ENCODE measurements around the gene PDE11A. TPM values are rescaled to one million over a fixed set of nuclear protein-coding genes. Genes with fewer than 3 reads are reported as not detected.

PDE11A gene
- total and polyA plus RNA-seq, 8 donors = 0.28 to 5.0 (median 1.7) TPM

DNA sequence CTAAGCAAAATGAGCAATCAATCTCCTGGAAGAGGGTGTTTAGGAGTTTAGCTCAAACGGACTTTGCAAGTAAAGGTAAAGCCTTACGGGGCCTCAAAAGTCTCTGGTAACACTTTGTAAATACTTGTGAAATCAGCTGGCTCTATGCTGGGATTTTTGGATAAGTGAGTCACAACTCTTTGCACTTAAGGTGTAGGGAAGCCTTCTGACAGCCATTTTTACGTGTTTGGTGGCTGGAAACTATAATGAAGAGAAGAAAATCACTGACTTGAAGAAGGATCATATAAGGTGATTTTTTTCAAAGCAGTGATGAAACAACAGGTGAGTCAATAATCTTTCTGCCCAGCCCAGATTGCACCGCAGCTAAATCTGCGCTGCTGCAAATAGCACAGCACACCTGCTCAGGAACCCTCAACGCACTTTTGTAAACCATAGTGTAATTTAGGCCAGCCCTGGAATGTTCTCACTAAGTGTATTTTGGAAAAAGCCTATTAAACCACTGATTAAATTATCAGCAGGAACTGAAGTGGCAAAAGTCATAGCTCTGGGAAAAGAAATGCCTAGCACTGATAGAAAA lies 461.2 kb downstream of the PDE11A start:
- WGBS, 2 donors = 31 to 39% methylated on average over 6 of the region's 6 CpGs
- Histone ChIP-seq H3K9me3 (no peaks in the 10 kb centered on the region), H3K27ac (no peak overlapping the region), H3K4me3 (no peak overlapping the region), H3K4me1 (no peaks in the 10 kb centered on the region), H3K36me3 (no peaks in the 10 kb centered on the region), H3K27me3 (no peaks in the 10 kb centered on the region)
- DNase-seq = no peak
- intact Hi-C loops (cut with DNase I) = no loop called here
- FAIRE-seq = no peak
- TF ChIP-seq, protein P1, sequence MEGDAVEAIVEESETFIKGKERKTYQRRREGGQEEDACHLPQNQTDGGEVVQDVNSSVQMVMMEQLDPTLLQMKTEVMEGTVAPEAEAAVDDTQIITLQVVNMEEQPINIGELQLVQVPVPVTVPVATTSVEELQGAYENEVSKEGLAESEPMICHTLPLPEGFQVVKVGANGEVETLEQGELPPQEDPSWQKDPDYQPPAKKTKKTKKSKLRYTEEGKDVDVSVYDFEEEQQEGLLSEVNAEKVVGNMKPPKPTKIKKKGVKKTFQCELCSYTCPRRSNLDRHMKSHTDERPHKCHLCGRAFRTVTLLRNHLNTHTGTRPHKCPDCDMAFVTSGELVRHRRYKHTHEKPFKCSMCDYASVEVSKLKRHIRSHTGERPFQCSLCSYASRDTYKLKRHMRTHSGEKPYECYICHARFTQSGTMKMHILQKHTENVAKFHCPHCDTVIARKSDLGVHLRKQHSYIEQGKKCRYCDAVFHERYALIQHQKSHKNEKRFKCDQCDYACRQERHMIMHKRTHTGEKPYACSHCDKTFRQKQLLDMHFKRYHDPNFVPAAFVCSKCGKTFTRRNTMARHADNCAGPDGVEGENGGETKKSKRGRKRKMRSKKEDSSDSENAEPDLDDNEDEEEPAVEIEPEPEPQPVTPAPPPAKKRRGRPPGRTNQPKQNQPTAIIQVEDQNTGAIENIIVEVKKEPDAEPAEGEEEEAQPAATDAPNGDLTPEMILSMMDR (IDR thresholded peaks at IDR 0.05) = no peak
- ATAC-seq = peak; percentile 69 to 80 (median 73)

DNA sequence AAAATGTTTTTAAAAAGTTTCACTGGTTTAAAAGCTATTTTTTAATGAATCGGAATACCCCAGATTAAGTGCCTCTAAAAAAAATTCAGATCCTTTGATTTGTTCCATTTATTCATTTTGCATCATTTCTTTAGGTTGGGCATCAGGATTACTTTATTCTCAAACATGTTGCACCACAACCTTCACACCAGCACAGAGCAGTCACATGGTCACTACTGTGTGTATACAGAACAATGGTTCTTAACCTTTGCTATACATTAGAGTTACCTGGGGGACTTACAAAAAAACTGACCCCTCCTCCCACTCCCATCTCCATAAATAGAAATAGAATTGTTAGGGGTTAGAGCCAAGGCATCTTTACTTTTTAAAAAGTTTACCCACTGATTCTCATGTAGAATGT lies 461.8 kb downstream of the PDE11A start:
- Histone ChIP-seq H3K4me1 (no peaks in the 10 kb centered on the region), H3K27ac (no peak overlapping the region), H3K4me3 (no peak overlapping the region), H3K36me3 (no peaks in the 10 kb centered on the region), H3K27me3 (no peaks in the 10 kb centered on the region), H3K9me3 (no peaks in the 10 kb centered on the region)
- WGBS, 2 donors = 96 to 98% methylated on average over 1 of the region's 1 CpG
- DNase-seq = no peak
- no peak for FAIRE-seq
- no peak for ATAC-seq
- intact Hi-C loops (cut with DNase I) = no loop called here
- TF ChIP-seq, protein P1 (IDR thresholded peaks at IDR 0.05) = no peak

DNA sequence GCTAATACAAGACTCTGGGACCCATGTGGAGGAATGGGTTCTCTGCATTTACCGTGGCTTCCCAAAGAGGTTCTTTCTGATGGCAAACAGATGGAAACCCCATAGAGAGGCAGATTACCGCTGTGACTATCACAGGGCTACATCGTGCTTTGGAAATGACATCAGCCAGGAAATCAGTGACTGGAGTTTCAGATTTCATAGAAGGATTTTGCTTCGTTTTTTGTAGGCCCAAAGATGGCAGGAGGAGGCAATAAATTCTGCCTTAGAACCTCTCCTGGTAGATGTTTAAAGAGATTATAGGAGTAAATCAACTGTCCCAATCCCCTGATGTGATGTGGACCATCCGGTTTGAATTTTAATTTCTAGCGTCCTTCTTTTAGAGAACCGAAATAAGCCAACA lies 465.9 kb downstream of the PDE11A start:
- Histone ChIP-seq H3K27me3 (no peaks in the 10 kb centered on the region), H3K4me1 (no peaks in the 10 kb centered on the region), H3K9me3 (no peaks in the 10 kb centered on the region), H3K4me3 (no peak overlapping the region), H3K36me3 (no peaks in the 10 kb centered on the region), H3K27ac (no peak overlapping the region)
- intact Hi-C loops (cut with DNase I) = loop anchor here in 1 of 3 donors (5.0 to 10.0 kb wide), 2 partner anchors 112 to 279 kb away; no protein-coding TSS in a partner anchor
- ATAC-seq (no peak), DNase-seq (no peak), FAIRE-seq (no peak)
- TF ChIP-seq, protein P1 (IDR thresholded peaks at IDR 0.05) = no peak
- 80 to 81% methylated on average over 7 of the region's 7 CpGs for WGBS, 2 donors

DNA sequence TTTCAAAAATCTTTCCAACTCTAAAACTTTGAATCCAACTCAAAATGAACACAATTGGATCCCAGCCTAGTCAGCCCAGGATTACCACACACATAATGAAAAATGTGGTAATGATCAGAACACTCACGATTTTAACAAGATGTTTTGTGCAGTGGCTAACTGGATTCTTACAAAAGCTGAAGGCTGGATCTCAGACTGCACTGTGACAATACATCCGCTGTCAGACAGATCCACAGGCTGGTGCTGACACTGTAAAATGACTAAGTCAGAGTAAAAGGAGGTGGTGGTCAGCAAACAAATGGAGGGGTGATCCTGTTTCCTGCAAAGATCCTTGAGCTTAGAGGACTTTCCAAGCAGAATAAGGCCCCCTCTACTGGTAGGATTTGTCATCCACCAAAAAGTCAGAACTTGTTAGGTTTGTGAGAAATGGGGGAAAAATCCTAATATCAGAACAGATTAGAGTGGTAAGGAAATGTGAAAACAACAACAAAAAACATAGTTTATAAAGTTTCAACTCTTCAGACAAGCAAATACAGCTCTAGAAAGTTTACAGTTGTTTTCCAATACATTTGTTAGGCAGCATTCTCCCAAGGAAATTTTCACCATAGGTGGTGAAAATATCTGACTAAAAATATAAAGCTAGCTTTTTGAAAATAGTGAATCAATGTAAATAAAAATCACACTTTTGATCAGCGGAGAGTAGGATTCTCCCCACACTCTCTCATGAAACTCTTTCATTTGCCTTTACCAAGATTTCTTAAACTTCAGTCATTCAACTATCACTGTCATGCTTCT lies 468.1 kb downstream of the PDE11A start:
- DNase-seq = no peak
- H3K36me3 ChIP-seq = no peaks in the 10 kb centered on the region
- TF ChIP-seq, protein P1 (IDR thresholded peaks at IDR 0.05) = peak; percentile 28 to 54 (median 40)
- no peaks in the 10 kb centered on the region for H3K9me3 ChIP-seq
- FAIRE-seq = no peak
- no peak overlapping the region for H3K4me3 ChIP-seq
- intact Hi-C loops (cut with DNase I) = loop anchor here in 1 of 3 donors (5.0 to 10.0 kb wide), 2 partner anchors 110 to 277 kb away; no protein-coding TSS in a partner anchor
- no peaks in the 10 kb centered on the region for H3K4me1 ChIP-seq
- ATAC-seq = peak; percentile 43 to 85 (median 84)
- H3K27ac ChIP-seq = no peak overlapping the region
- 30 to 32% methylated on average over 3 of the region's 3 CpGs for WGBS, 2 donors
- H3K27me3 ChIP-seq = no peaks in the 10 kb centered on the region

Data from pancreas (tissue), 10 donors.